Spleen (tissue), 7 donors: Measurements from ENCODE around the gene FGR.

Experiments used
- POLR2A ChIP-seq, 3 donors: fragments of 450-650 bp; IDR thresholded peaks; one replicate each; pipeline ENCODE4 v1.5.1; 2017; ENCODE audit warnings: antibody characterized with exemption in 3 of 3, mild to moderate bottlenecking in 1 of 3
- TF ChIP-seq, protein P1 (sequence below), 11 experiments: fragments of 200-600 bp in 7 of 11; fragments of 450-650 bp in 4 of 11; sonication (generic) in 4 of 11; IDR thresholded peaks in 8 of 11; conservative IDR thresholded peaks in 3 of 11; 1 replicate in 7 of 11; 2 replicates in 4 of 11; pipeline versions ENCODE4 v1.4.0 to v1.8.0; 2016 to 2021; ENCODE audit warnings: antibody characterized with exemption in 11 of 11, inconsistent platforms in 4 of 11, mild to moderate bottlenecking in 1 of 11
- donor health status: DM: no; HTN: no; CAD: no; lungs with moderate emphysema.
- donor health status: DM: no; HTN: no; CAD: no.
- donor health status: DM: no; HTN: no; CAD: no.

DNA sequence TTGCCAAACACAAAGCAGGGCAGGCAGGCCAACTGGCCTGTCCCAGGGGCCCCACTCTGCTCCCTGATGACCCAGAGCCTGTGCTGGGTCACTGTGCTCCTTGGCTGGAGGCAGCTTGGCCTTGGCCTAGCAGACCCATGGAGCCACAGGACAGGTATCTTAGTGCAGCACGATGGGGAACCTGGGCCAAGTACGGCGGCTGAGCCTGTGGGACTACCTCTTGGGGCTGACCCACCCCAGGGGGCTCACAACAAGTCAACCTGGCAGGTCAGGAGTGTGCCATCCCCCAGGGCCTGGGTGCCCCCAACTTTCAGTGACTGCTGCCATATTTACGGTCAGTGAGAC is 10.1 kb upstream of the FGR start:
- TF ChIP-seq, protein P1, sequence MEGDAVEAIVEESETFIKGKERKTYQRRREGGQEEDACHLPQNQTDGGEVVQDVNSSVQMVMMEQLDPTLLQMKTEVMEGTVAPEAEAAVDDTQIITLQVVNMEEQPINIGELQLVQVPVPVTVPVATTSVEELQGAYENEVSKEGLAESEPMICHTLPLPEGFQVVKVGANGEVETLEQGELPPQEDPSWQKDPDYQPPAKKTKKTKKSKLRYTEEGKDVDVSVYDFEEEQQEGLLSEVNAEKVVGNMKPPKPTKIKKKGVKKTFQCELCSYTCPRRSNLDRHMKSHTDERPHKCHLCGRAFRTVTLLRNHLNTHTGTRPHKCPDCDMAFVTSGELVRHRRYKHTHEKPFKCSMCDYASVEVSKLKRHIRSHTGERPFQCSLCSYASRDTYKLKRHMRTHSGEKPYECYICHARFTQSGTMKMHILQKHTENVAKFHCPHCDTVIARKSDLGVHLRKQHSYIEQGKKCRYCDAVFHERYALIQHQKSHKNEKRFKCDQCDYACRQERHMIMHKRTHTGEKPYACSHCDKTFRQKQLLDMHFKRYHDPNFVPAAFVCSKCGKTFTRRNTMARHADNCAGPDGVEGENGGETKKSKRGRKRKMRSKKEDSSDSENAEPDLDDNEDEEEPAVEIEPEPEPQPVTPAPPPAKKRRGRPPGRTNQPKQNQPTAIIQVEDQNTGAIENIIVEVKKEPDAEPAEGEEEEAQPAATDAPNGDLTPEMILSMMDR (IDR thresholded peaks at IDR 0.05 in 8 of 11, conservative IDR thresholded peaks at IDR 0.05 in 3 of 11) = no peak
- no peak for TF ChIP-seq POLR2A (IDR thresholded peaks at IDR 0.05)
